AG04450 (cell line): Measurements from ENCODE around the gene TTC23. TPM values are rescaled to one million over a fixed set of nuclear protein-coding genes. Genes with fewer than 3 reads are reported as not detected.

Source experiments
- CTCF ChIA-PET: fragments of 300-600, 350-600 bp; formaldehyde crosslinking; extraction: SDS; loops from one replicate; lab custom pipeline; 2022; ENCODE audit warnings: antibody characterized with exemption, inconsistent platforms; lab: Charles Lee
- POLR2A ChIA-PET: fragments of 350-600 bp; formaldehyde crosslinking; extraction: SDS; loops from one replicate; lab custom pipeline; 2021; ENCODE audit warnings: antibody characterized with exemption, inconsistent platforms; lab: Yijun Ruan, JAX
- DNase-seq: peaks from one replicate; pipeline ENCODE4 v3.0.0-alpha.2; 2011; ENCODE audit warnings: low read depth, low spot score
- H3K27ac ChIP-seq: one replicate; pipeline ENCODE4 v1.5.1; 2012; ENCODE audit warnings: low read depth, low read length, control low read depth
- H3K27me3 ChIP-seq: one replicate; pipeline ENCODE4 v1.6.0; 2012; ENCODE audit warnings: low read length; ENCODE audit not compliant: control insufficient read depth, insufficient read depth
- H3K4me3 ChIP-seq: 2 replicates; pipeline ENCODE4 v1.5.1; 2011; ENCODE audit warnings: mild to moderate bottlenecking, low read depth, low read length, control low read depth
- H3K9me3 ChIP-seq: 2 replicates; pipeline ENCODE4 v1.5.1; 2012; ENCODE audit warnings: low read length; ENCODE audit not compliant: control insufficient read depth, insufficient read depth
- CTCF ChIP-seq: IDR thresholded peaks from 2 replicates; pipeline ENCODE4 v1.5.1; 2011; ENCODE audit warnings: low read depth, low read length, control low read depth, inconsistent platforms
- polyA plus RNA-seq: library from polyadenylated mRNA; depleted of rRNA; stranded (reverse); fragments of >200 nt; gene quantifications from 2 replicates; pipeline ENCODE4 v1.2.3, GENCODE V29; 2011

TTC23 gene
- polyA plus RNA-seq, 1 experiment, result 7.2 TPM

GRCh38 chr15:99137111-99137546, 112.3 kb downstream of the TTC23 start:
- no peak overlapping the region for H3K4me3 ChIP-seq
- H3K27me3 ChIP-seq, result no peaks in the 10 kb centered on the region
- H3K27ac ChIP-seq, result no peak overlapping the region
- H3K9me3 ChIP-seq, result no peaks in the 10 kb centered on the region; the same call in 1 of the 2 replicates
- DNase-seq, result no peak
- CTCF ChIA-PET, result interaction anchor here (1.5 kb wide), 1 partner anchor 32 kb away, joined by 3 read pairs; the partner anchor contains the start of gene SYNM
- TF ChIP-seq CTCF, result no peak
- POLR2A ChIA-PET, result no interaction called here

GRCh38 chr15:99135194-99135593, 114.2 kb downstream of the TTC23 start:
- POLR2A ChIA-PET, result no interaction called here
- peaks cover 2% of the 10 kb centered on the region; the same call in 1 of the 2 replicates for H3K9me3 ChIP-seq
- no peak for TF ChIP-seq CTCF
- H3K4me3 ChIP-seq, result no peak overlapping the region
- CTCF ChIA-PET, result interaction anchor here (1.7 to 1.9 kb wide), 2 partner anchors 34 to 78 kb away, joined by 8 to 9 read pairs; no protein-coding TSS in a partner anchor
- no peak overlapping the region for H3K27ac ChIP-seq
- DNase-seq, result no peak
- H3K27me3 ChIP-seq, result no peaks in the 10 kb centered on the region

- Histone ChIP-seq H3K4me3 (no peak overlapping the region), H3K27ac (no peak overlapping the region), H3K9me3 (peaks cover 2% of the 10 kb centered on the region; the same call in 1 of the 2 replicates), H3K27me3 (no peaks in the 10 kb centered on the region)
- TF ChIP-seq CTCF, result no peak
- POLR2A ChIA-PET, result no interaction called here
- DNase-seq, result no peak
- CTCF ChIA-PET, result interaction anchor here (1.7 to 1.9 kb wide), 2 partner anchors 34 to 79 kb away, joined by 8 to 9 read pairs; no protein-coding TSS in a partner anchor
Observed at GRCh38 chr15:99134317-99134821, 115.0 kb downstream of the TTC23 start.

GRCh38 chr15:99132634-99133287, 116.6 kb downstream of the TTC23 start:
- POLR2A ChIA-PET, result no interaction called here
- no peak for DNase-seq
- CTCF ChIA-PET, result interaction anchor here (1.0 to 1.1 kb wide), 2 partner anchors 8 to 32 kb away, joined by 3 read pairs; no protein-coding TSS in a partner anchor
- Histone ChIP-seq H3K27ac (no peak overlapping the region), H3K9me3 (peaks cover 2% of the 10 kb centered on the region; the same call in 1 of the 2 replicates), H3K27me3 (no peaks in the 10 kb centered on the region), H3K4me3 (no peak overlapping the region)
- no peak for TF ChIP-seq CTCF

GRCh38 chr15:99132122-99132521, 117.3 kb downstream of the TTC23 start:
- Histone ChIP-seq H3K27ac (no peak overlapping the region), H3K4me3 (no peak overlapping the region), H3K9me3 (peaks cover 2% of the 10 kb centered on the region; the same call in 1 of the 2 replicates), H3K27me3 (no peaks in the 10 kb centered on the region)
- POLR2A ChIA-PET, result no interaction called here
- no peak for DNase-seq
- no peak for TF ChIP-seq CTCF
- CTCF ChIA-PET, result interaction anchor here (1.0 kb wide), 1 partner anchor 31 kb away, joined by 3 read pairs; no protein-coding TSS in a partner anchor
